Adrenal gland (tissue), 5 donors: Measurements from ENCODE around the gene COCH.

Experiments used
- POLR2A ChIP-seq, 2 donors: fragments of 450-650 bp; IDR thresholded peaks; one replicate each; pipeline ENCODE4 v1.6.1; 2017; ENCODE audit warnings: antibody characterized with exemption in 2 of 2, mild to moderate bottlenecking in 2 of 2, moderate library complexity in 1 of 2
- TF ChIP-seq, protein P1 (sequence below), 6 experiments: fragments of 450-650 bp in 4 of 6; fragments of 200-600 bp in 2 of 6; sonication (generic) in 1 of 6; IDR thresholded peaks; 1 replicate in 5 of 6; 2 replicates in 1 of 6; pipeline versions ENCODE4 v1.5.1 to v1.8.0; 2016 to 2021; ENCODE audit warnings: antibody characterized with exemption in 6 of 6, mild to moderate bottlenecking in 2 of 6, moderate library complexity in 1 of 6
- donor health status: DM: no; HTN: no; CAD: no.

- TF ChIP-seq, protein P1, sequence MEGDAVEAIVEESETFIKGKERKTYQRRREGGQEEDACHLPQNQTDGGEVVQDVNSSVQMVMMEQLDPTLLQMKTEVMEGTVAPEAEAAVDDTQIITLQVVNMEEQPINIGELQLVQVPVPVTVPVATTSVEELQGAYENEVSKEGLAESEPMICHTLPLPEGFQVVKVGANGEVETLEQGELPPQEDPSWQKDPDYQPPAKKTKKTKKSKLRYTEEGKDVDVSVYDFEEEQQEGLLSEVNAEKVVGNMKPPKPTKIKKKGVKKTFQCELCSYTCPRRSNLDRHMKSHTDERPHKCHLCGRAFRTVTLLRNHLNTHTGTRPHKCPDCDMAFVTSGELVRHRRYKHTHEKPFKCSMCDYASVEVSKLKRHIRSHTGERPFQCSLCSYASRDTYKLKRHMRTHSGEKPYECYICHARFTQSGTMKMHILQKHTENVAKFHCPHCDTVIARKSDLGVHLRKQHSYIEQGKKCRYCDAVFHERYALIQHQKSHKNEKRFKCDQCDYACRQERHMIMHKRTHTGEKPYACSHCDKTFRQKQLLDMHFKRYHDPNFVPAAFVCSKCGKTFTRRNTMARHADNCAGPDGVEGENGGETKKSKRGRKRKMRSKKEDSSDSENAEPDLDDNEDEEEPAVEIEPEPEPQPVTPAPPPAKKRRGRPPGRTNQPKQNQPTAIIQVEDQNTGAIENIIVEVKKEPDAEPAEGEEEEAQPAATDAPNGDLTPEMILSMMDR (IDR thresholded peaks at IDR 0.05) = peak in 4 of 6 experiments; percentile 26 to 37 (median 36)
- no peak for TF ChIP-seq POLR2A (IDR thresholded peaks at IDR 0.05)
Measured at GRCh38 chr14:30906752-30907658, 32.6 kb downstream of the COCH start.
